Stomach (tissue), 19 donors: ENCODE measurements around the gene ZNF212. TPM values are rescaled to one million over a fixed set of nuclear protein-coding genes. Genes with fewer than 3 reads are reported as not detected.

Experiments
- DNase-seq, 2 donors: peaks; one replicate each; pipeline versions ENCODE4 v3.0.0 to v3.0.0-alpha.2; 2013 to 2019
- H3K27ac ChIP-seq, 5 donors: fragments of 200-600 bp in 4 of 5; sonication (generic) in 4 of 5; one replicate each; pipeline ENCODE4 v1.5.1; 2013 to 2019; ENCODE audit warnings: mild to moderate bottlenecking in 1 of 5, moderate library complexity in 1 of 5
- H3K27me3 ChIP-seq, 3 donors: fragments of 200-600 bp; sonication (generic); one replicate each; pipeline ENCODE4 v1.5.1; 2017 to 2019; ENCODE audit warnings: mixed run types in 1 of 3
- H3K36me3 ChIP-seq, 4 donors: fragments of 200-600 bp; sonication (generic); 1 replicate in 3 of 4; 2 replicates in 1 of 4; pipeline ENCODE4 v1.5.1; 2016 to 2019
- H3K4me1 ChIP-seq, 4 donors: fragments of 200-600 bp; sonication (generic); one replicate each; pipeline ENCODE4 v1.5.1; 2016 to 2019
- H3K4me3 ChIP-seq, 4 donors: fragments of 200-600 bp; sonication (generic) in 3 of 4; one replicate each; pipeline ENCODE4 v1.5.1; 2016 to 2019; ENCODE audit warnings: mild to moderate bottlenecking in 1 of 4
- H3K9me3 ChIP-seq, 4 donors: fragments of 200-600 bp; sonication (generic); one replicate each; pipeline ENCODE4 v1.5.1; 2016 to 2019
- EP300 ChIP-seq: sonication (generic); formaldehyde crosslinking; IDR thresholded peaks from one replicate; pipeline ENCODE4 v1.6.1; 2017; ENCODE audit warnings: antibody characterized with exemption
- POLR2A ChIP-seq, 4 donors: fragments of 450-650 bp; IDR thresholded peaks; one replicate each; pipeline ENCODE4 v1.6.1; 2016; ENCODE audit warnings: antibody characterized with exemption in 4 of 4, control low read depth in 2 of 4, mild to moderate bottlenecking in 1 of 4, moderate library complexity in 1 of 4
- POLR2AphosphoS5 ChIP-seq, 3 donors: sonication (generic); formaldehyde crosslinking; IDR thresholded peaks; one replicate each; pipeline ENCODE4 v1.6.1; 2016; ENCODE audit warnings: antibody characterized with exemption in 3 of 3
- WGBS, 5 donors: extraction: QIAGEN DNeasy Blood & Tissue Kit in 3 of 5; methylation state at CpG; one replicate each; pipeline versions ENCODE4 v1.1.5 to v1.1.7; 2013 to 2018; 5-methylcytosine and 5-hydroxymethylcytosine counted together
- intact Hi-C: fragments of 100-400 bp; cut with DNase I; formaldehyde crosslinking; loops from one replicate; pipeline ENCODE4 v1.15.1; 2023; ENCODE audit warnings: low total_unique reads
- long read RNA-seq, 10 donors: transcript quantifications; one replicate each; lab custom pipeline, GENCODE V29; 2026
- polyA plus RNA-seq, 3 donors: library from polyadenylated mRNA; stranded (reverse); fragments of 200-250 nt; gene quantifications; one replicate each; pipeline ENCODE4 v1.2.3, GENCODE V29; 2013
- total RNA-seq, 5 donors: library from RNA; depleted of rRNA; stranded (reverse); fragments of >200 nt; gene quantifications; one replicate each; pipeline versions ENCODE4 v1.1.0 to v1.2.3, GENCODE V29; 2014 to 2016
- TF ChIP-seq, protein P1 (sequence below), 7 experiments: fragments of 450-650 bp in 4 of 7; fragments of 200-600 bp in 3 of 7; sonication (generic) in 3 of 7; IDR thresholded peaks; one replicate each; pipeline ENCODE4 v1.5.1; 2016 to 2019; ENCODE audit warnings: antibody characterized with exemption in 7 of 7, control low read depth in 2 of 7, mild to moderate bottlenecking in 1 of 7
- donor health status: healthy with polysubstance abuse.
- donor health status: Bipolar disorder and iron deficiency.
- donor health status: healthy.

ZNF212 gene
- 10 to 100 TPM in 2 of 5 donors, 1 to 10 TPM in 3; 2.9 to 42.9 (median 7.3) TPM for total RNA-seq
- 1 to 10 TPM; 5.4 to 6.4 (median 6.4) TPM for polyA plus RNA-seq
- long read RNA-seq, donor 1, partial matches to known transcripts: 0 of 3 reads
- long read RNA-seq, donor 1, other reads (novel, unspliced or antisense): 0 of 3 reads
- long read RNA-seq, donor 2: 0 reads
- long read RNA-seq, donor 3, partial matches to known transcripts: 0 of 1 reads
- long read RNA-seq, donor 3, other reads (novel, unspliced or antisense): 0 of 1 reads
- long read RNA-seq, donor 4: 0 reads
- long read RNA-seq, donor 5, partial matches to known transcripts: 6 of 7 reads
- long read RNA-seq, donor 5, other reads (novel, unspliced or antisense): 0 of 7 reads
- long read RNA-seq, donor 6, partial matches to known transcripts: 0 of 3 reads
- long read RNA-seq, donor 6, other reads (novel, unspliced or antisense): 0 of 3 reads
- long read RNA-seq, donor 7, partial matches to known transcripts: 0 of 2 reads
- long read RNA-seq, donor 7, other reads (novel, unspliced or antisense): 0 of 2 reads
- long read RNA-seq, donor 8, partial matches to known transcripts: 0 of 1 reads
- long read RNA-seq, donor 8, other reads (novel, unspliced or antisense): 0 of 1 reads
- long read RNA-seq, donor 9: 0 reads
- long read RNA-seq, donor 10: 0 reads

DNA sequence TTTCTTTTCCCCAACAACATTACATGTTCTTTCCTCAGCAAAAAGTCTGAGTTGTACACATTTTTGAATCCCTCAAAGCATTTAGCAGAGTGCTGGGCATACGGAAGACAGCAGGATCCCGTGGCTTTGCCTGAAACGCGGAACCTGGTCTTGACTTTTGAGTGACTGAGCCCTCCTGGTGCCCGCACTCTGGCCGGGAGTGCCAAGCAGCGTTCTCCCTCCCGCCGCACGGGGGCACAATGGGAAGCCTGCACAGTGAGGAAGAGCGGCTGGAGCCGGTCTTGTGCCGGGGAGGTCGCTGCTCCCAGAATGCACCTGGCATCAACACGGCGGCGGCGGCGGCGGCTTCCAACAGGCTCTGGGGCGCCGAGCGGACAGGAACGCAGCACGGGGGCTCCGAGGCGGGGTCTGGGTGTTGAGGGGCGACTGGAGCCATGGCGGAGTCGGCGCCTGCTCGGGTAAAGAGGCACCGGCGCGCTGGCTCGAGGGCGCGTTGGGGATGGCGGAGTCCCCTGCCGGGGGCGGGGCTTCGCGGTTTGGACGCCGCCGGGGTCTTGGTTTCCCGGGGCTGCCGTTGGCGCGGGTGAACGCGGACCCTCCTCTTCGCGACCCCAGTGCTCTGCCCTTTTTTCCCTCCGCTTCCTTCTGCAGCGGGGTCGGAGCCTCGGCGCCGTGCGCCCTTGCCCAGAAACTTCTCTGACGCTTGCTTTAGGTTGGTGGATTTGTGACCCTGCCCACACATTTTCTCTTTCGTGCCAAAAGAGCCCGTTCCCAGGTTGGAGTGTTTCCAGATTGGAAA is at the start of gene ZNF212:
Gene ZNF212, plus strand, starts transcription at position 307 of the 799 bp plus-strand sequence. Its CDS starts 128 bp downstream, at position 435.
- peak within 1 kb of the TSS; percentile 96 to 99 (median 98) for H3K4me3 ChIP-seq
- DNase-seq: peak; percentile 92 to 97
- H3K27ac ChIP-seq: peak within 1 kb of the TSS; percentile 63 to 85 (median 78)
- H3K36me3 ChIP-seq: no peaks in the 10 kb centered on the region
- 0% methylated on average over 20 to 64 of the region's 64 CpGs for WGBS, 5 donors
- peaks cover 12 to 29% (median 22%) of the 10 kb centered on the region in 4 donors for H3K4me1 ChIP-seq
- no peaks in the 10 kb centered on the region for H3K27me3 ChIP-seq
- TF ChIP-seq, protein P1, sequence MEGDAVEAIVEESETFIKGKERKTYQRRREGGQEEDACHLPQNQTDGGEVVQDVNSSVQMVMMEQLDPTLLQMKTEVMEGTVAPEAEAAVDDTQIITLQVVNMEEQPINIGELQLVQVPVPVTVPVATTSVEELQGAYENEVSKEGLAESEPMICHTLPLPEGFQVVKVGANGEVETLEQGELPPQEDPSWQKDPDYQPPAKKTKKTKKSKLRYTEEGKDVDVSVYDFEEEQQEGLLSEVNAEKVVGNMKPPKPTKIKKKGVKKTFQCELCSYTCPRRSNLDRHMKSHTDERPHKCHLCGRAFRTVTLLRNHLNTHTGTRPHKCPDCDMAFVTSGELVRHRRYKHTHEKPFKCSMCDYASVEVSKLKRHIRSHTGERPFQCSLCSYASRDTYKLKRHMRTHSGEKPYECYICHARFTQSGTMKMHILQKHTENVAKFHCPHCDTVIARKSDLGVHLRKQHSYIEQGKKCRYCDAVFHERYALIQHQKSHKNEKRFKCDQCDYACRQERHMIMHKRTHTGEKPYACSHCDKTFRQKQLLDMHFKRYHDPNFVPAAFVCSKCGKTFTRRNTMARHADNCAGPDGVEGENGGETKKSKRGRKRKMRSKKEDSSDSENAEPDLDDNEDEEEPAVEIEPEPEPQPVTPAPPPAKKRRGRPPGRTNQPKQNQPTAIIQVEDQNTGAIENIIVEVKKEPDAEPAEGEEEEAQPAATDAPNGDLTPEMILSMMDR (IDR thresholded peaks at IDR 0.05): peak in 5 of 7 experiments; percentile 69 to 94 (median 80)
- TF ChIP-seq POLR2AphosphoS5 (IDR thresholded peaks at IDR 0.05) (peak; percentile 22 to 89 (median 81)), EP300 (no peak), POLR2A (IDR thresholded peaks at IDR 0.05) (no peak)
- intact Hi-C loops: no loop called here
- H3K9me3 ChIP-seq: no peaks in the 10 kb centered on the region

DNA sequence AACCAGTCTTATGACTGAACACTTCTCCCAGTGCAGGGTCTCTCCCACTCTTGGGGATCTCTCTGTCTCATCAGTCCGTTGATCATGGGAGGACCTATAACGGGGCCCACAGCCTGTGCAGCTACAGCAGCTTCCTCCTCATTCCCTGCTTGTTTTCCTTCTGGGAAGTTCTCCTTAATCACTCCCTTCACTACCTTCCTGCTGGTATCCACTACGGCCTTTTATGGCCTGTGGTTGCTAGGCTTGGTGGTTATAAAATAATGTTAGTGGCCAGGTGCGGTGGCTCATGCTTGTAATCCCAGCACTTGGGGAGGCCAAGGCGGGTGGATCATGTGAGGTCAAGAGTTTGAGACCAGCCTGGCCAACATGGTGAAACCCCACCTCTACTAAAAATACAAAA is 47.6 kb upstream of the ZNF212 start:
- Histone ChIP-seq H3K9me3 (no peaks in the 10 kb centered on the region), H3K4me1 (peaks cover 8 to 24% (median 15%) of the 10 kb centered on the region in 4 donors), H3K36me3 (no peaks in the 10 kb centered on the region), H3K27me3 (no peaks in the 10 kb centered on the region), H3K27ac (no peak overlapping the region), H3K4me3 (no peak overlapping the region)
- no peak for DNase-seq
- TF ChIP-seq, protein P1 (IDR thresholded peaks at IDR 0.05): no peak
- TF ChIP-seq POLR2A (IDR thresholded peaks at IDR 0.05) (no peak), POLR2AphosphoS5 (IDR thresholded peaks at IDR 0.05) (no peak), EP300 (no peak)
- intact Hi-C loops: no loop called here
- 63 to 81% (median 69%) methylated on average over 5 of the region's 5 CpGs for WGBS, 5 donors

DNA sequence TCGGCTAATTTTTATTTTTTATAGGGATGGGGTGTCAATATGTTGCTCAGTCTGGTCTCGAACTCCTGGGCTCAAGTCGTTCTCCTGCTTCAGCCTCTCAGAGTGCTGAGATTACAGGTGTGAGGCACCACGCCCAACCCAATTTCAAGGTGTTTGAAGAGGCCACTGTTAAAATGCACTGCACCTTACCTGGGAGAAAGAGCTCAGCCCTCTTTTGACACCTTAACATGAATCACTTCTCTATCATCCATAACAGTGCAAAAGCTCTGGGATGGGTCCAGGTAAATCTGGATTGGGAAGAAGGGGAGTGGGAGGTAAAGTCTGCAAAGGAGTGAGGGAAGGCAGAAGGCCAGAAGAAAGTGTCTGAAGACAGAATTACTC is 44.7 kb upstream of the ZNF212 start:
- Histone ChIP-seq H3K4me1 (peaks cover 17 to 41% (median 27%) of the 10 kb centered on the region in 4 donors), H3K4me3 (peak overlapping the region; percentile 68 to 88 (median 80)), H3K27ac (peak overlapping the region in 4 of 5 donors; percentile 83 to 95 (median 90)), H3K9me3 (no peaks in the 10 kb centered on the region), H3K36me3 (peaks cover 16 to 19% (median 17%) of the 10 kb centered on the region in 4 donors), H3K27me3 (no peaks in the 10 kb centered on the region)
- DNase-seq: no peak
- no peak for TF ChIP-seq POLR2A (IDR thresholded peaks at IDR 0.05)
- TF ChIP-seq, protein P1 (IDR thresholded peaks at IDR 0.05): no peak
- TF ChIP-seq POLR2AphosphoS5 (IDR thresholded peaks at IDR 0.05): no peak
- no peak for TF ChIP-seq EP300
- 58 to 75% (median 68%) methylated on average over 4 of the region's 4 CpGs for WGBS, 5 donors
- intact Hi-C loops: no loop called here
